DOHH2 (cell line): ENCODE measurements around the gene KIAA0513.

Source experiments
- H3F3A ChIP-seq: fragments of 200-600 bp; sonication (generic), shearing (Covaris generic); 2 replicates; pipeline ENCODE4 v1.6.0; 2016; ENCODE audit warnings: antibody characterized with exemption, mild to moderate bottlenecking; ENCODE audit not compliant: control insufficient read depth, insufficient read depth
- H3K27ac ChIP-seq: fragments of 200-600 bp; sonication (generic); 2 replicates; pipeline ENCODE4 v1.5.1; 2014; ENCODE audit warnings: low read depth, mild to moderate bottlenecking, low read length, moderate library complexity
- H3K27me3 ChIP-seq: fragments of 200-600 bp; sonication (generic); 2 replicates; pipeline ENCODE4 v1.6.1; 2014; ENCODE audit warnings: mild to moderate bottlenecking, low read length, mixed read lengths; ENCODE audit not compliant: control insufficient read depth
- H3K36me3 ChIP-seq: fragments of 200-600 bp; sonication (generic); 2 replicates; pipeline ENCODE4 v1.6.1; 2014; ENCODE audit warnings: mild to moderate bottlenecking, low read length, moderate library complexity, mixed read lengths; ENCODE audit not compliant: control insufficient read depth
- H3K4me1 ChIP-seq: fragments of 200-600 bp; sonication (generic); 2 replicates; pipeline ENCODE4 v1.6.1; 2014; ENCODE audit warnings: mild to moderate bottlenecking, low read length, mixed read lengths; ENCODE audit not compliant: control insufficient read depth
- H3K4me2 ChIP-seq: fragments of 200-600 bp; sonication (generic); 2 replicates; pipeline ENCODE4 v1.6.0; 2014; ENCODE audit warnings: mild to moderate bottlenecking, low read length, moderate library complexity
- H3K4me3 ChIP-seq: fragments of 200-600 bp; sonication (generic); 2 replicates; pipeline ENCODE4 v1.5.1; 2014; ENCODE audit warnings: mild to moderate bottlenecking, low read length, mixed read lengths
- H3K79me2 ChIP-seq: fragments of 200-600 bp; sonication (generic); 2 replicates; pipeline ENCODE4 v1.6.1; 2014; ENCODE audit warnings: mild to moderate bottlenecking, low read length, mixed read lengths; ENCODE audit not compliant: control insufficient read depth
- H3K9me2 ChIP-seq: fragments of 200-600 bp; sonication (generic); replicated peaks from 2 replicates; pipeline ENCODE4 v1.6.1; 2014; ENCODE audit warnings: mild to moderate bottlenecking, low read length, mixed read lengths; ENCODE audit not compliant: control insufficient read depth
- H3K9me3 ChIP-seq: fragments of 200-600 bp; sonication (generic); 2 replicates; pipeline ENCODE4 v1.6.1; 2014; ENCODE audit warnings: antibody characterized with exemption, low read length, mixed read lengths; ENCODE audit not compliant: control insufficient read depth, insufficient read depth
- H4K20me1 ChIP-seq: fragments of 200-600 bp; sonication (generic); 2 replicates; pipeline ENCODE4 v1.6.0; 2014; ENCODE audit warnings: low read depth, mild to moderate bottlenecking, antibody characterized with exemption, low read length, moderate library complexity; ENCODE audit not compliant: control insufficient read depth, insufficient read depth
- EZH2phosphoT487 ChIP-seq: fragments of 200-600 bp; sonication (generic); IDR thresholded peaks from 2 replicates; pipeline ENCODE4 v1.6.1; 2017; ENCODE audit warnings: borderline replicate concordance, mild to moderate bottlenecking, antibody characterized with exemption, low read length, moderate library complexity, mixed read lengths
- TF ChIP-seq, protein P1 (sequence below): fragments of 200-600 bp; sonication (generic); IDR thresholded peaks from one replicate; pipeline ENCODE4 v1.5.1; 2014; ENCODE audit warnings: antibody characterized with exemption, mild to moderate bottlenecking, low read depth, low read length; ENCODE audit not compliant: poor library complexity, severe bottlenecking

Gene KIAA0513

GRCh38 chr16:85002608-85003007 is 25.0 kb upstream of the KIAA0513 start:
- H3K27me3 ChIP-seq: no peaks in the 10 kb centered on the region
- H3K27ac ChIP-seq: no peak overlapping the region
- peaks cover 91% of the 10 kb centered on the region for H3K79me2 ChIP-seq
- H3K36me3 ChIP-seq: no peaks in the 10 kb centered on the region; the same call in 1 of the 2 replicates
- H3K4me1 ChIP-seq: peaks cover 9% of the 10 kb centered on the region
- H3F3A ChIP-seq: no peaks in the 10 kb centered on the region
- no peaks in the 10 kb centered on the region for H3K9me3 ChIP-seq
- peaks cover 13% of the 10 kb centered on the region; the same call in 1 of the 2 replicates for H4K20me1 ChIP-seq
- H3K4me3 ChIP-seq: no peak overlapping the region
- H3K9me2 ChIP-seq: no peaks in the 10 kb centered on the region
- no peak overlapping the region; the same call in 1 of the 2 replicates for H3K4me2 ChIP-seq
- TF ChIP-seq, protein P1, sequence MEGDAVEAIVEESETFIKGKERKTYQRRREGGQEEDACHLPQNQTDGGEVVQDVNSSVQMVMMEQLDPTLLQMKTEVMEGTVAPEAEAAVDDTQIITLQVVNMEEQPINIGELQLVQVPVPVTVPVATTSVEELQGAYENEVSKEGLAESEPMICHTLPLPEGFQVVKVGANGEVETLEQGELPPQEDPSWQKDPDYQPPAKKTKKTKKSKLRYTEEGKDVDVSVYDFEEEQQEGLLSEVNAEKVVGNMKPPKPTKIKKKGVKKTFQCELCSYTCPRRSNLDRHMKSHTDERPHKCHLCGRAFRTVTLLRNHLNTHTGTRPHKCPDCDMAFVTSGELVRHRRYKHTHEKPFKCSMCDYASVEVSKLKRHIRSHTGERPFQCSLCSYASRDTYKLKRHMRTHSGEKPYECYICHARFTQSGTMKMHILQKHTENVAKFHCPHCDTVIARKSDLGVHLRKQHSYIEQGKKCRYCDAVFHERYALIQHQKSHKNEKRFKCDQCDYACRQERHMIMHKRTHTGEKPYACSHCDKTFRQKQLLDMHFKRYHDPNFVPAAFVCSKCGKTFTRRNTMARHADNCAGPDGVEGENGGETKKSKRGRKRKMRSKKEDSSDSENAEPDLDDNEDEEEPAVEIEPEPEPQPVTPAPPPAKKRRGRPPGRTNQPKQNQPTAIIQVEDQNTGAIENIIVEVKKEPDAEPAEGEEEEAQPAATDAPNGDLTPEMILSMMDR: no peak
- no peak for TF ChIP-seq EZH2phosphoT487

DNA sequence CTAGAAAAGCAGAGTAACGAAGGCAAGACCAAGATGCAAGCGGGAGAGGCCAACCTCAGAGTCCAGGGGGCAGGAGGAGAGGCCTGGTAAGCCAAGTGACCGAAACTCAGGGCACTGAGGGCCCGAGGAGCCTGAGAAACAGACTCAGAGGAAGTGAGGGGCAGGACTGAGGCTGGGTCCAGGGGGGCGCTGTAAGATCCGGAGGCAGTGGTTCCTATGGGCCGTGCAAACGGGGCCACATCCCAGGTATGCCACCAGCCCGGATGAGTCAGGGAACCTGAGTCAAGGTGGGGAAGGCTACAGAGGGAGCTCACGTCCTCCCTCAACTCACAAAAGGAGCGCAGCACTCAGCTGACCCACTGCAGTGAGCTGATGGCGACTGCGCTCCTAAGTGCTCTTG is 24.5 kb upstream of the KIAA0513 start:
- Histone ChIP-seq H3K4me2 (no peak overlapping the region; the same call in 1 of the 2 replicates), H3F3A (no peaks in the 10 kb centered on the region), H3K4me3 (no peak overlapping the region), H3K36me3 (no peaks in the 10 kb centered on the region; the same call in 1 of the 2 replicates), H4K20me1 (peaks cover 13% of the 10 kb centered on the region; the same call in 1 of the 2 replicates), H3K9me3 (no peaks in the 10 kb centered on the region), H3K79me2 (peaks cover 96% of the 10 kb centered on the region), H3K4me1 (peaks cover 9% of the 10 kb centered on the region), H3K9me2 (no peaks in the 10 kb centered on the region), H3K27ac (no peak overlapping the region), H3K27me3 (no peaks in the 10 kb centered on the region)
- TF ChIP-seq, protein P1: no peak
- TF ChIP-seq EZH2phosphoT487: no peak

GRCh38 chr16:85003725-85004586 is 23.6 kb upstream of the KIAA0513 start:
- Histone ChIP-seq H3K4me2 (no peak overlapping the region), H3K9me2 (no peaks in the 10 kb centered on the region), H3K36me3 (peaks cover 4% of the 10 kb centered on the region; the same call in 1 of the 2 replicates), H3K9me3 (no peaks in the 10 kb centered on the region), H3F3A (no peaks in the 10 kb centered on the region), H3K79me2 (peaks cover 96% of the 10 kb centered on the region), H4K20me1 (peaks cover 13% of the 10 kb centered on the region; the same call in 1 of the 2 replicates), H3K4me3 (no peak overlapping the region), H3K4me1 (peaks cover 9% of the 10 kb centered on the region), H3K27me3 (no peaks in the 10 kb centered on the region), H3K27ac (no peak overlapping the region)
- TF ChIP-seq, protein P1: no peak
- no peak for TF ChIP-seq EZH2phosphoT487
